CD4-positive, alpha-beta T cell treated with Interleukin-10 for 1 hour (primary cell): ENCODE data around the gene KDF1.
A peak's percentile ranks its signal among the peaks of the same experiment; 100 is the strongest.
"Not testable (repeated sequence)": the region's sequence is repeated elsewhere in the genome, so short reads cannot be mapped to it uniquely, and the experiment has no call there.

ENCODE experiments used
- DNase-seq: peaks from one replicate; pipeline ENCODE4 v3.0.0-alpha.2; 2020

The KDF1 gene

DNA sequence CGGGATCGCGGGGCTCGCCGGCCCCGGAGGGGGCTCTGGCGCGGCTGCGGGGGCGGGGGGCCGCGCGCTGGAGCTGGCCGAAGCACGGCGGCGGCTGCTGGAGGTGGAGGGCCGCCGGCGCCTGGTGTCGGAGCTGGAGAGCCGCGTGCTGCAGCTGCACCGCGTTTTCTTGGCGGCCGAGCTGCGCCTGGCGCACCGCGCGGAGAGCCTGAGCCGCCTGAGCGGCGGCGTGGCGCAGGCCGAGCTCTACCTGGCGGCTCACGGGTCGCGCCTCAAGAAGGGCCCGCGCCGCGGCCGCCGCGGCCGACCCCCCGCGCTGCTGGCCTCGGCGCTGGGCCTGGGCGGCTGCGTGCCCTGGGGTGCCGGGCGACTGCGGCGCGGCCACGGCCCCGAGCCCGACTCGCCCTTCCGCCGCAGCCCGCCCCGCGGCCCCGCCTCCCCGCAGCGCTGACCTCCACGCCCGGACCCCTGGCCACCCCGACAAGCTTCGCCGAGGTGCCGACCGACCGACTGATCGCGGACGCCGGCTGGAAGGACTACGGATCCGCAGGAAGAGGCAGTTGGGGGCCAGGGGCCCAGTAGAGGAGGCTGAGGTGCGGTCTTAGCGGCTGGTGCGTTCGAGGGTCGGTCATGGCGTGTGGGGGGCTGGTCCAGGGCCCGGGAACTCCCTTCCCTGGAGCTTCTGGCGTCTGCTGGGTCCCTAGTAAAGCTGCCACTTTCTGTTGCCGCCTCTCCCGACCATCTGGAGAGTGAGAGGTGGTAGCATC is 33.9 kb upstream of the KDF1 start:
- DNase-seq = peak; percentile 25

DNA sequence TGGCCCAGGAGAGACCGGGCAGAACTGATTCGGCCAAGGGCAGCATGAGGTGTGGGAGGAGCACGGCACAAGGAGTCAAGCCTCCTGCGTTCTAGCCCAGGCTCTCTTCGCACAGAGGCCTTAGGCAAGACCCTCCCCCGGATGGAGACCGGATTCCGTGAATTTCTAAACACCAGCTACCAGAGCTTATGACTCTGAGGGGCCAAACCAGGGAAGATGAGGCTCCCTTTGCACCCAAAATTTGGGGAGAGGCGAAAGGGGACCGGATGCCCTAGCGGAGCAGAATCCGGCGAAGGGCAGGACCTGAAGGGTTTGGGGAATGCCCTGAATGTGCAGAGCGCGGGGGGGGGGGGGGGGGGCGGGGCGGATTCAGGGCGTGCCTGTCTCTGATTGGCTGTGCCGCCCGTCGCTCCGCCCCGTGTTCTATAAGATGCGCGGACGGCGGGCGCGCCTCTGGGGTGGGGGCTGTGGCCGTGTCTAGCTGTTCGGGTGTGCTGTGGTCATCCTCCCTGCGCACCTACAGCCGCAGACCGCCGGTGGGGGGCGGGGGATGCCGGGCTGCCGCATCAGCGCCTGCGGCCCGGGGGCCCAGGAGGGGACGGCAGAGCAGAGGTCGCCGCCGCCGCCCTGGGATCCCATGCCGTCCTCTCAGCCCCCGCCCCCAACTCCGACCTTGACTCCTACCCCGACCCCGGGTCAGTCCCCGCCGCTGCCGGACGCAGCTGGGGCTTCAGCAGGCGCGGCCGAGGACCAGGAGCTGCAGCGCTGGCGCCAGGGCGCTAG is 33.2 kb upstream of the KDF1 start, which contains the start of gene TRNP1:
TSS of gene TRNP1 (plus strand) at position 456 of the 783 bp plus-strand sequence. CDS start at position 551, 95 bp downstream.
- peak; percentile 77 for DNase-seq

DNA sequence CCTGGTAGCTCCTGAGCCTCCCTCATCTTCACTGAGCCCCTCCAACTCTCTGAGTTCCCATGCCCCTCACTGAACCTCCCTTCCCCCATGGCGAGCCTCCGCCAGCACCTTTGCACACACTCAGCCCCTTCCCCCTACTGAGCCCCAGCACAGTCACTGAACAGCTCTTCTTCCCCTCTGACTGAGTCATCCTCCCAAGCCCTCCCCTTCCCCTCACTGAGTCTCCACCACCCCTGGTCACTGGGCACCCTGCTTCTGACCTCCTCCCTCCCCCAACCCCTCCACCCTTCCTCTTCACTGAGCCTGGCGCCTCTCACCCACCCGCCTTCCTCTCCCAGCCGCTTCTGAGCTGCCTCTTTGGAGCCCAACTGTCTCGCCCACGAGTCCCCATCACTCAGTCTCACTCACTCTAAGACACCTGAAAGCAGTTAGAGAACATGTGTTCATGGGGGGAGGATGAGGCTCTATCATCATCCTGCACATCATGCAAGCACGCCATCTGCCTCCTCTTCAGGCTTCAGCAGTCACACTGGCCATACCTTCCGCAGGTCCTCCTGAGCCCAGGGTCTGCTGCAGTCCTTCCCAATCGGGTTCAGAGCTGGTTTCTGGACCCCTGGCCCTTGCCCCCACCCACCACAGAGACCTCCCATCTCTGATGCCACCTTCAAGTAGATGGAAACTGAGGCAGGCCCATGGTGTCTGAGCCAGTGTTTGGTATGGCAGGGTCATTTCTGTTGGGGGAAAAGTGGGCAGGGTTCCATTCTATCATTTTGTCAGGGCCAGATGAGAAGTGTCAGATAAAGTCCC is 31.2 kb upstream of the KDF1 start:
- DNase-seq = no peak

DNA sequence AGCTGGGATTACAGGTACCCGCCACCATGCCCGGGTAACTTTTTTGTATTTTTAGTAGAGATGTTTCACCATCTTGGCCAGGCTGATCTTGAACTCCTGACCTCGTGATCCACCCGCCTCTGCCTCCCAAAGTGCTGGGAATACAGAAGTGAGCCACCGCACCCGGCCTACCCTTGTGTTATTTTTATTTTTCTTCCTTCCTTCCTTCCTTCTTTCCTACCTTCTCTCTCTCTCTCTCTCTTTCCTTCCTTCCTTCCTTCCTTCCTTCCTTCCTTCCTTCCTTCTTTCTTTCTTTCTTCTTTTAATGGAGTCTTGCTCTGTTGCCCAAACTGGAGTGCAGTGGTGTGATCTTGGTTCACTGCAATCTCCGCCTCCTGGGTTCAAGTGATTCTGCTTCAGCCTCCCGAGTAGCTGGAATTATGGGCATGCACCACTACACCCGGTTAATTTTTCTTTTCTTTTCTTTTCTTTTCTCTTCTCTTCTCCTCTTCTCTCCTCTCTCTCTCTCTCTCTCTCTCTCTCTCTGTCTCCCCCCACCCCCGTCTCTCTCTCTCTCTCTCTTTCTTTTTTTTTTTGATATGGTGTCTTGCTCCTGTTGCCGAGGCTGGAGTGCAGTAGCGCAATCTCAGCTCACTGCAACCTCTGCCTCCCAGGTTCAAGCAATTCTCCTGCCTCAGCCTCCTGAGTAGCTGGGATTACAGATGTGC is 29.3 kb upstream of the KDF1 start:
- DNase-seq = not testable (repeated sequence)

DNA sequence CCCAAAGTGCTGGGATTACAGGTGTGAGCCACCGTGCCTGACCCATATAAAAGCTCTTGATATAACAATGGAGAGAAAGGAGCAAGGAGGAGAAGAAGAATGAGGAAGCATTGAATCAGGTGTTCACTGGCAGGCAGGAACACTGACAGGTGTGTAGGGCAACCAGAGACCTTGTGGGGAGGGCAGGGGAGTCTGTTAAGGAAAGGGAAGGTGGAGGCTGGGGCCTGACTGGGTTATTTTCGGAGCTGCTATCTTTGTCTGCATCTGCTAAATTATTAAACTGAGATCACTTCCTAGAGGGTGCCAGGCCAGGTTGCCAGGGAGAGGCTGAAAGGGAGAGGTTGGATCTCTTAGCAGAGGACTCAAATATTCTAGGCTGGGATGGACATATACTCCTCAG is 26.4 kb upstream of the KDF1 start:
- DNase-seq = no peak

DNA sequence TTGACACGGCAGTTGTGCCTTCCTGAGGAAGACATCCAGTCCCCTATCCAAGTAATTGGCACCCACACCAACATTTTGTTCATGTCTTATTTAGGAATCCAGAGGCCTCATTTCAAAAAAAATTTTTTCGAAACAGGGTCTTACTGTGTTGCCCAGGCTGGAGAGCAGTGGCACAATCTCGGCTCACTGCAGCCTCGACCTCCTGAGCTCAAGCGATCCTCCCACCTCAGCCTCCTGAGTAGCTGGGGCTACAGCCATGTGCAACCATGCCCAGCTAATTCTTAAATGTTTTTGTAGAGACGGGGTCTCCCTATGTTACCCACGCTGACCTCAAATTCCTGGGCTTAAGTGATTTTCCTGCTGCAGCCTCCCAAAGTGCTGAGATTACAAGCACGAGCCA is 24.0 kb upstream of the KDF1 start:
- no peak for DNase-seq

DNA sequence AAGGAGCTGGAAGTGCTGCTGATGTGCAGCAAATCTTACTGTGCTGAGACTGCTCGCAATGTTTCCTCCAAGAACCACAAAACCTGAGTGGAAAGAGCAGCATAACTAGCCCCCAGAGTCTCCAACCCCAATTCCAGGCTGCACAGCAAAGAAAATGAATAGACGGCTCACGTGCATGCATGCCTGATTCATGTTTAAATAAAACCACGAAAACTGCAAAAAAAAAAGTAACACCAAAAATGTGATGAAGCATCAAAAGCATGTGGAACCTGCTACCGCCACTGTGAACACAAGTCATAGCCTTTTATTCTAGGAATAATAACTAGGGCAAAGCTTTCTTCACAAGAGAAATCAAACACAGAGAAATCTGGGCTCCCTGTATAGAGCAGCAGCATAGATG is 23.6 kb upstream of the KDF1 start:
- no peak for DNase-seq

DNA sequence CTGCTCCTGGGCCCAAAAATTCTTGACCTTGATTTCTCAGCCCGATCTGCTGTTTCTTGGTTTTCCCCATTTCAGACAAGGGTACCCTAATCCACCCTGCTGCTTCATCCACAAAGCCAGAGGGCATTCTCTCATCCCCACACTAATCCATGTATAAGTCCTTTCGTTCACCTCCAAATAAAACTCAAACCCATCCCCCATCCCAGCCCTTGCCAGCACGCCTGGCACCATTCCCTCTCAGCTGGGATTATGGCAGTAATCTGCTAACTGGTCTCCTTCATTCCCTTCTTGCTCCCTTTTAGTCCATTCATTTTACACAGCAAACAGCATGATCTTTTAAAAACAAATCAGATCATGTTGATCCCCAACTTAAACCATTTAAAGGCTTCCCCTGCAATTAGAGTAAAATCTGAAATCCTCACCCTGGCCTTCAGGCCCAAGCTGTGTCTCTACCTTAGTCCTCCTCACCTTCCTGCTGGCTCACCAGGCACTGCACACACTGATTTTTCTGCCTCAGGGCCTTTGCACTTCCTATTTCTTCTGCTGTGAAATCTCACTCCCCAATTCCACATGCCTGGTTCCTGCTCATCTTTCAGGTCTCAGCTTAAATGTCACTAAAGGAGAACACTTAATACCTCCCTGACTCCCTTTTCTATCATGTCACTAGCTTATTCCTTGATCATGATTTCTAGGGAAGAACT is 21.0 kb upstream of the KDF1 start:
- no peak for DNase-seq

DNA sequence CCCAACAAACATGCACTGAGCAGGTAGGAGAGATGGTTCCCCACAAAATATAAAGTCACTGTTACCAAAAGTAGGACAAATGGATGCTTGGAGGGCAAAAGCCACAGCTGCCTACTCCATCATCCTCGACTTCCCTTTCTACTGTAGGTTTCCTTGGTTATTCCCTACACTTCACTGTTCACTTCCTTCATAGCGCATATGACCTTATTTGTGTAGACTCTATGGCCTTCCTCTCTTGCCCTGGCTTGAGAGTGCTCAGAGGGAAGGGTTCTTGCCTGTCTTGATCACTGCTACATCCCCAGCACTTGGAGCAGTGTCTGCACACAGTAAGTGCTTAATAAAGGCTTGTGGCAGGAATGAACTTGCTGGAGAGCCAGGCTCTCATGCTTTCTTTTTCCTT is 18.6 kb upstream of the KDF1 start:
- no peak for DNase-seq

DNA sequence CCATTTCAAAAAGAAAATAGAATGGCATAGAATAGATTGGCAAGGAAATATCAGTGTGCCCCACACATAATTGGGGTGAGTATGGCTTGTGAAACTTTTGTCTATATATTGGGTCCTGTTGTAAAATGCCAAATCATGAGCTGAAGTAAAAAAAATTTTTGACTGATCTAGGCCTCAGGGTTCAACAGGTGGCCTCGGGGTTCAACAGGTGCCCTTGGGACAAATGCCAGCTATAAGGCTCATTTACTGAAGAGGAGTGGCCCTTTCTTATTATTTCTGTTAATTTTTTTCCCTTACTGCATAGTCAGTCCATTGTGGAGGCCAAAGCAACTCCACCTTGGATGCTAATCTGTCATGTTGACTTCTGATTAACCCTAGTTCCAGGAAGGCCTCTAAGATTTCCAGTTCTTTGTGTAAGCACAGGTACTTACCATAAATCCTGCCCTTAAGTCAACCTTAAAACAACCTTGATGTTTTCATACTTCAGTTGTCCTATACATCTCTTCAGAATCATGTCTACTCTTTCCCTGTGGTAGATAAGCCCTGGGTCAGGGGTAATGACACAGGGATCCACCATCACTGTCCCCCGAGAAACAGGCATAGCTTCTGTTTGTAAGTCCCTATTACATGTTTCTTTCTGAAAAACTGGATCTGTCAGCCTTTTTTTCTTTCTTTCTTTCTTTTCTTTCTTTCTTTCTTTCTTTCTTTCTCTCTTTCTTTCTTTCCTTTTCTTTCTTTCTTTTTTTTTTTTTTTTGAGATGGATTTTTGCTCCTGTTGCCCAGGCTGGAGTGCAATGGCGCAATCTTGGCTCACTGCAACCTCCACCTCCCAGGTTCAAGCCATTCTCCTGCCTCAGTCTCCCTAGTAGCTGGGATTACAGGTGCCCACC is 16.6 kb upstream of the KDF1 start:
- no peak for DNase-seq

DNA sequence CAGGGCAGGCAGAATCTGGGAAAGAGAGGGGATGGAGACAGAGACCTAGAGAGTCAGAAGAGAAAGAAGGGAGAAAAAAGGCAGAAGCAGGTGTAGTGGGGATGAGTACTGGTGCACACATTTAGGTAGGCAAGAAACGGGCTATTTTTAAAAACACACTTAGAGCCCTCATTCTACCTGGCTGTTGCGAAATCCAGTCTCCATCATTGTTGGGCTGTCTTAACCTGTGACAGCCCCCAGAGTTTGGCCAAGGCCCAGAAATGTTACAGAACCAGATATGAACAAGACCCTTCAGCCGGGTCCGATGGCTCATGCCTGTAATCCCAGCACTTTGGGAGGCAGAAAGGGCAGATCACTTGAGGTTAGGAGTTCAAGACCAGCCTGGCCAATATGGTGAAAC is 12.6 kb upstream of the KDF1 start:
- no peak for DNase-seq

DNA sequence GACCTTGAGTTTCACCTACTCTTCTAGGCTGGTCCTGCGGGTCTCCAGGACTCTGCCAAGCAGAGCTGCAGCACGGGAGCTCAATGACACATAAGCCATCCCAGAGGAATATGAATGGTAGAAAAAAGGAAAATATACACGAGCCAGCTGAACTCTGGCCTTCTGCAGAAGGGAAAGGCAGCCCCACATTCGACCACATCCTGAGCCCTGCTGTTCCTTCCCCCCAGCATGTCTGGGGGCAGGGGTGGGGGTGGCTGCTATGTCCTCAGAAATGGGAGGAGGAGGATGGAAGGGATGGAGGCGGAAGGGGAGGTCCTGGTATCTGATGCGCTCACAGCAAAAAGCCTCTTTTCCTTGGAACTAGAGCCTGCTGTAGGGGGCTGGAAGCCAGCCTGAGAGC is 12.1 kb upstream of the KDF1 start:
- no peak for DNase-seq

DNA sequence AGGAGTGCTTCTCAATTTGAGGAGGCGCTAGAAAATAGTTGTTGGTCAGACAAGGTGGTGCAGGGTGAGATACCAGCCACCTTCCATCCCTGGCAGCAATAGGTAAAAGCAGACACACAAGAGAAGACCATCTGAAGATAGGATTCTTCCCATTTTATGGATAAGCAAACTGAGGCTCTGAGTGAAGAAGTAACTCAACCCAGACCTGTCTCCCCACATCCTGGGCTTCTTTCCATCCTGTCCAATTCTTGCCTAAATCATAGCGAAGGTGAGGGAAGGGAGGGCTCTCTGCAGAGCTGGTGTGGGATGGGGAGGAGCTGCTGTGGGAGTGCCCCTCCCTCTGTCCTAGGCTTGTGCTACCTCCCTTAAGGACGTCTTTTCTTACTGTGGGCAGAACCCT is 11.3 kb upstream of the KDF1 start:
- DNase-seq = no peak

DNA sequence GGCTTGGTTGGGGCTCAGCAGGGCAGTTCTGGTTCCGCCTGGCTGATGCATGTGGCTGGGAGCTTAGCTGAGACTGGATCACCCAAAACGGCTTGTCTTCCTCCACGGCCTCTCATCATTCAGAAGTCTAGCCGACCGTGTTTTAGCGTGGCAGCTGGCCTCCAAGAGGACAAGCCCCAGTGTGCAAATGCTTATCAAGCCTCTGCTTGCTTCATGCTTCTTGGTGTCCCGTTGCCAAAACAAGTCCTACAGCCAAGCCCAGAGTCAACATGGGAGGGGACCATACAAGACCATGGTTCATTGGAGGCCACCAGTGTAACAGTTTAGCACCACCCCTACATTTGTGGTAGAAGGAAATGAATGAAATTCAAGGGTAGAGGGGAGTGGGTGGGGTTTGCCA is 10.5 kb upstream of the KDF1 start:
- no peak for DNase-seq

DNA sequence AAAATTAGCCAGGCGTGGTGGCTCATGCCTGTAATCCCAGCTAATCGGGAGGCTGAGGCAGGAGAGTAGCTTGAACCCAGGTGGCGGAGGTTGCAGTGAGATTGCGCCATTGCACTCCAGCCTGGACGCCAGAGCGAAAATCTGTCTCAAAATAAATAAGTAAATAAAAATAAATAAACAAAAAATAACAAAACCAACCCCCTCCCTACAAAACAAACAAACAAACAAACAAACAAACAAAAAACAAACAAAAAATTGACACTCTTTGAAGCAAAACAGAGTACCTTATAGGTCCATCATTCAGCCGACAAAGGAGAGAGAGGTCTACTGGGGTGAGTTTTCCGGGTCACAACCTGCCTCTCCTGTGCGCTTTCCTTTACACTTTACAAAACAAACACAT is 5.4 kb upstream of the KDF1 start:
- DNase-seq = no peak

DNA sequence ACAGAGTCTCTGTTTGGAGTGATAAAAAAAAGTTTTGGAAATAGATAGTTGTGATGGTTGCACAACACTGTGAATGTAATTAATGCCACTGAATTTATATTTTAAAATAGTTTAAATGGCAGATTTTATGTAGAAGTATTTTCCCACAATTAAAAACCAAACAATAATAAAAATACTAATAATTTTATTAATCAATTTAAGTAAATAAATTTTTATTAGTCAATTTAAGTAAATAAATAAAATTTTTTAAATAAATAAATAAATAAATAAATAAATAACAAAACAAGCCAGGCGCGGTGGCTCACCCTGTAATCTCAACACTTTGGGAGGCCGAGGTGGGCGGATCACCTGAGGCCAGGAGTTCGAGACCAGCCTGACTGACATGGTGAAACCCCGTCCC is 4.9 kb upstream of the KDF1 start:
- DNase-seq = no peak

DNA sequence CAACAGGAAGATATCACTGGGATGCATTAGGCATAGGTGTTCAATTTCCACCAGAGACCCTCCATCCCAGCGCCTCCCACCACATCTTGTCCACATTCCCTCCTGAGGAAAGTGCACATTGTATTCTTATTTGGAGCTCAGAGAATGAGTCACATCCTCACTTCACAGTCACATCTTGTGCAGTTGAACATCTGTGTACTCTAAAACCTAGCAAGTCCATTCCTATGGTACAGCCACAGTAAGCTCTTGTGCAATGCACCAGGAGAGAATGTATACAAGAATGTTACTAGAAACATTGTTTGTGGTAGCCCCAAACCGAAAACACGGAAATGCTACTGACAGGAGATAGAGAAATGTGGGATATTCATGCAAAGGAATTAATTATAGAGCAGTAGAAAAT is 1.6 kb upstream of the KDF1 start:
- no peak for DNase-seq

DNA sequence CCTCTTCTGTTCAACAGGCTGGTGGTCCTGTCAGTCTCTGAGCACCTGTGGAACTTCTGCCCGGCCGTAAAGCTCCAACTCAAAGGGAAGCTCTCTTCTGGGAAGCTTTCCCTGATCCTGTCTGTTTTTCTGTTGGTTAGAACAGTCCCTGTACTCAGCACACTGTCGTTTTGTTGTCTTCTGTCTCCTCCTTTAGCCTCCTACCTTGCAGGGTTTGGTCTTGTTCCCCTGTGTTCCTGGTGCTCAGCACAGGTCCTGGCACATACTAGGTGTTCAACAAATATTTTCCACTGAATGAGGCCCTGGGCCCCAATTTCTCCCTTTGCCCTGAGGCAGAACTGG is 328 bp upstream of the KDF1 start:
- no peak for DNase-seq

DNA sequence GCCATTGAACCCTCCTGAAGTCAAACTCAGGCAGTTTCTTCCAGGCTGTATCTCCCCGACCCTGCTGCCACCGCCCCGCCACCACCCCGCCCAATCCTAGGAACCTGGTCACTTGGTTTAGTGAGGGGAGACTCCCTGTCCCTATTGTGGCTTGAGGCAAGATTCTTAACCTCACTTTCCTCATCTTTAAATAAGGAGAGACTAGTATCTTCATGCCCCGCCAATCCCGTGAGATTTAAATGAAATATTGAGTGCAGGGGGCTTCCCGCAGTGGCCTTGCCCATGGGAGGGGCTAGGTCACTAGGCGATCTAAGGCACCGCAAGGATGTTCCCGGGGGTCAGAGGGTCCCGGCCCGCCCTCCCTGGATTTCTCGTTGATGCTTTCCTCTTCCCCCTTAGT is 998 bp downstream of the KDF1 start:
- DNase-seq = no peak

DNA sequence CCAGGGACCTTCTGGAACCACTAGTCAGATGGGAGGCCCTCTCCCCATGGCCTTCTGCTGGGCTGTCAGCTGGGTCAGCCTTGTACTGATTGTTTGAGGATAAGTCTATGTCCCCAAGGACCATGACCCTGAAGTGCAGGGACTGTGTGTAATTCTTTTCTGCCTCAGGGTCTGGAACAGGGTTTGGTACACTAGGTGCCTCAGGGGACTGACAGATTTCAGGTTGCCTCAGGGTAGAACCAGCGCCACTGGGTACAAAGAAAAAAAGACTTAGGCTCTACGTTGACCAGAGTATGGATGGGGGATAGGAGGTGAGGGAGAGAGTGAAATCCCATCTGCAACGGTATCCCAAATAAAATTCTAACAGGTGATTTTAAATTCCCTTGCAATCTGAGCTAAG is 3.0 kb downstream of the KDF1 start:
- no peak for DNase-seq

DNA sequence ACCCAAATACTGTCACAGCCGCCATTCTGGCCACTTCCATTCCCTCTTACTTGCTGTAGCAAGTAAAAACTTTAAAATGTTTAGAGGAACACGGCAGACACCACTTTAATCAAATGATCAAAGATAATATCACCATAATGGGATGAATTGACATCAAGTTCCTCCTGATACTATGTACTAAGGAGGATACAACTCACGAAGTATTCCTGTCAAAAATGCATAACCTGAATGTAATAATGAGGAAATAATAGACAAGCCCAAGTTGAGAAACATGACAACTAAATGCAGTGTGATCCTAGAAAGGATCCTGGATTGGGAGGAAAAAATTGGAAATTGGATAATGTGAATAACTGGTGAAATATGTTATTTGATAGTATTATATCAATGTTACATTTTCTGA is 3.9 kb downstream of the KDF1 start:
- no peak for DNase-seq
